Fibroblast of lung (primary cell): Measurements from ENCODE around the gene TNPO3. TPM values are rescaled to one million over a fixed set of nuclear protein-coding genes. Genes with fewer than 3 reads are reported as not detected.
A peak's percentile ranks its signal among the peaks of the same experiment; 100 is the strongest.
"Not testable (repeated sequence)": the region's sequence is repeated elsewhere in the genome, so short reads cannot be mapped to it uniquely, and the experiment has no call there.

ENCODE experiments used
- DNase-seq, 2 donors: peaks; one replicate each; pipeline versions ENCODE4 v3.0.0 to v3.0.0-alpha.2; 2010; ENCODE audit warnings: low read depth in 2 of 2
- H2AFZ ChIP-seq: 2 replicates; pipeline ENCODE4 v1.5.1; 2012; ENCODE audit warnings: low read length, control low read depth, inconsistent platforms
- H3K27ac ChIP-seq: 2 replicates; pipeline ENCODE4 v1.5.1; 2011; ENCODE audit warnings: low read length, control low read depth; ENCODE audit not compliant: insufficient read depth
- H3K27me3 ChIP-seq: 2 replicates; pipeline ENCODE4 v1.5.1; 2011; ENCODE audit warnings: mild to moderate bottlenecking, low read length; ENCODE audit not compliant: control insufficient read depth, insufficient read depth
- H3K36me3 ChIP-seq: 2 replicates; pipeline ENCODE4 v1.5.1; 2011; ENCODE audit warnings: low read length; ENCODE audit not compliant: control insufficient read depth, insufficient read depth
- H3K4me1 ChIP-seq: 2 replicates; pipeline ENCODE4 v1.5.1; 2011; ENCODE audit warnings: low read length; ENCODE audit not compliant: control insufficient read depth, insufficient read depth; ENCODE audit errors: extremely low read depth
- H3K4me2 ChIP-seq: 2 replicates; pipeline ENCODE4 v1.5.1; 2011; ENCODE audit warnings: low read length, control low read depth; ENCODE audit not compliant: insufficient read depth; ENCODE audit errors: extremely low read depth
- H3K4me3 ChIP-seq, 4 experiments: fragments of 200-600 bp in 1 of 4; sonication (generic) in 1 of 4; replicated peaks in 1 of 4; 2 replicates each; pipeline ENCODE4 v1.5.1; 2011 to 2016; ENCODE audit warnings: low read length in 4 of 4, low read depth in 3 of 4, mild to moderate bottlenecking in 3 of 4, control low read depth in 2 of 4, inconsistent platforms in 1 of 4, mixed read lengths in 1 of 4; ENCODE audit not compliant: insufficient read depth in 1 of 4; ENCODE audit errors: control extremely low read depth in 1 of 4
- H3K79me2 ChIP-seq: 2 replicates; pipeline ENCODE4 v1.5.1; 2012; ENCODE audit warnings: mild to moderate bottlenecking, low read length, inconsistent platforms; ENCODE audit not compliant: control insufficient read depth, insufficient read depth
- H3K9ac ChIP-seq: 2 replicates; pipeline ENCODE4 v1.5.1; 2011; ENCODE audit warnings: mild to moderate bottlenecking, low read length, control low read depth; ENCODE audit not compliant: insufficient read depth
- H3K9me3 ChIP-seq: 2 replicates; pipeline ENCODE4 v1.5.1; 2012; ENCODE audit warnings: low read depth, low read length; ENCODE audit not compliant: control insufficient read depth, insufficient read depth
- H4K20me1 ChIP-seq: 2 replicates; pipeline ENCODE4 v1.5.1; 2011; ENCODE audit warnings: low read length; ENCODE audit not compliant: control insufficient read depth, insufficient read depth; ENCODE audit errors: extremely low read depth
- CTCF ChIP-seq, 2 donors: IDR thresholded peaks in 1 of 2; conservative IDR thresholded peaks in 1 of 2; 1 replicate in 1 of 2; 2 replicates in 1 of 2; pipeline ENCODE4 v1.5.1; 2011 to 2012; ENCODE audit warnings: low read length in 2 of 2, control low read depth in 1 of 2, inconsistent platforms in 1 of 2, low read depth in 1 of 2, mild to moderate bottlenecking in 1 of 2
- EZH2 ChIP-seq: IDR thresholded peaks from 2 replicates; pipeline ENCODE4 v1.5.1; 2012; ENCODE audit warnings: low read length, control low read depth, mild to moderate bottlenecking; ENCODE audit errors: missing control alignments
- polyA plus RNA-seq, 2 donors: library from polyadenylated mRNA; depleted of rRNA in 1 of 2; stranded (reverse) in 1 of 2; unstranded in 1 of 2; fragments of >200 nt; gene quantifications; 2 replicates each; pipeline ENCODE4 v1.2.1, GENCODE V29; 2011 to 2012; ENCODE audit warnings: missing spikeins in 1 of 2
- total RNA-seq: library from RNA; depleted of rRNA; stranded (reverse); fragments of >200 nt; gene quantifications from 2 replicates; pipeline ENCODE4 v1.2.1, GENCODE V29; 2014

The TNPO3 gene
- total and polyA plus RNA-seq, 2 donors (not counting 1 experiment from before 2014, with no cell fraction given), result 39.1 to 73.5 TPM

- H3K9me3 ChIP-seq, result no peaks in the 10 kb centered on the region
- TF ChIP-seq EZH2 (peak; percentile 27), CTCF (conservative IDR thresholded peaks at IDR 0.05 in 1 of 2, IDR thresholded peaks at IDR 0.05 in 1 of 2; ENCODE audit: low read depth in 1 of 2, low read length in 2 of 2) (no peak)
Measured at GRCh38 chr7:128914566-128915151, 140.3 kb downstream of the TNPO3 start.

DNA sequence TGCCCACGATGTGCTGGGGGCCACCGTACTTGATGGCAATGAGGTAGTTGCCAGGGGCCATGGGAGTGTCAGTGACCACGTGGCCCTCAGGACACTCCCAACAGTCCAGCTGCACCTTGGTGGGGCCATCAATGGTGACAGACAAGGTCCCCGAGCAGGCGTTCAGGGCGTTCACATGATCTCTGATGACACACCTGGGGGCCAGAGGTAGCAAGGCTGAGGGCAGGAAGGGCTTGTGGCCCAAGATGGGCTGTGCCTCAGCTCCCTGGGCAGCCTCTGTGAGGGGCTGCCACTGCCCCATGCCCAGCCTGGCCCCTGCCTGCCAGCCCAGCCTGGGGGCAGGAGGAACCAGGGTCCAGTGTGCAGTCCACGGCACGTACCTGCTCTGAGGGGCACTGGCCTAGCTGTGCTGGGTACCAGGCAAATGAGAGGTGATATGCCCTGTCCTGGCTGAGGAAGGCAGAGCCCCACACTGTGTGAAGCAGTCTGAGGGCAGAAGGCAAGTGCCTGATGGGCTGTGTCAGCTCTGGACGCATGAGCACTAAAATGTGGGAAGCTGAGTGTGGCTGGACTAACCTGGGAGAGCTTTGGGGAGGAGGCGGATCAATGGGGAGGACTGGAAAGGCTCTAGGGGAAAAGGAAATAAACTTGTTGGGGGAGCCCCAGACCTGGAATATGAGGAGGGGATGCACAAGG is 140.9 kb downstream of the TNPO3 start:
- no peak for DNase-seq
- Histone ChIP-seq H2AFZ (no peak overlapping the region), H3K4me1 (no peaks in the 10 kb centered on the region), H3K9me3 (no peaks in the 10 kb centered on the region), H3K4me2 (no peak overlapping the region), H4K20me1 (no peaks in the 10 kb centered on the region), H3K36me3 (no peaks in the 10 kb centered on the region), H3K27me3 (peaks cover 37% of the 10 kb centered on the region), H3K4me3 (no peak overlapping the region), H3K27ac (no peak overlapping the region), H3K79me2 (no peaks in the 10 kb centered on the region), H3K9ac (no peak overlapping the region)
- TF ChIP-seq EZH2, result no peak
- no peak for TF ChIP-seq CTCF (conservative IDR thresholded peaks at IDR 0.05 in 1 of 2, IDR thresholded peaks at IDR 0.05 in 1 of 2; ENCODE audit: low read depth in 1 of 2, low read length in 2 of 2)

More at GRCh38 chr7:128914566-128915151, 140.3 kb downstream of the TNPO3 start:
- Histone ChIP-seq H4K20me1 (no peaks in the 10 kb centered on the region), H3K4me2 (no peak overlapping the region), H3K4me1 (no peaks in the 10 kb centered on the region), H3K4me3 (no peak overlapping the region), H3K79me2 (no peaks in the 10 kb centered on the region), H3K27ac (no peak overlapping the region), H3K9ac (no peak overlapping the region), H3K27me3 (peaks cover 35% of the 10 kb centered on the region), H3K36me3 (no peaks in the 10 kb centered on the region), H2AFZ (no peak overlapping the region)
- no peak for DNase-seq

DNA sequence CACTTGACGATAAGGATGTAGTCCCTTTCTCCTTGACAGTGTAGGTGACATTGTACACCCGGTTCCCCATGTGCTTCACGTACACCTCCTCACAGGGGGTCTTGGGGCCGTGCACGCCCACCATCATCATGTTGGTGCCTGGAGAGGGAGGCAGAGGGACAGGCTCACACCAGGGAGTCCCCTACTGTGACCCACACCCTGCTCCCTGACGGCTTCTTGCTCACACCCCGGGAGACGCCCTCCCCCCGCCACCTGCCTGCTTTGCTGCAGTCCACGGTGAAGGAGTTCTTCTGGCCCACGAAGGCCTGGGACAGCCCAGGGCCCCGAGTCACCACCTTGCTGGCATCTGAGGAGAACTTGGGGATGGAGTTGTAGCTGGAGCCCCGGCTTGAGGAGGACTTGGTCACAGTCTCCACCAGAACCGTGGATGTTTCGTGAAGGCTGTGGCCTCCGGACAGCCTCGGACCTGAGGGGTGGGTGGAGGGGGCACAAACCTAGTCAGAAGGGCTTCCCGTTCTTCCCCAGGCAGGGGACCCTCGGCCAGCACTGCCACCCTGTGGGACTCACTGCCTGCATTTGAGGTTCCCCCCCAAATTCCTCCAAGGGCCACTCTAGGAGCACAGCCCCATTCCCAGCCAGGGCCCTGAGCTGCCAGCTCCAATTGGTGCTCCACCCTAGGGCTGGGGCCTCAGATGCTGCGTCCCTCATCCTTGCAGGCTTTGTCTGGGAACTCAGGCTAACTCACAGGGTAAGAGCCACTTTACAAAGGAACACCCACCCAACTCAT is 142.0 kb downstream of the TNPO3 start:
- H3K27ac ChIP-seq, H3K4me1 ChIP-seq, H3K4me3 ChIP-seq, DNase-seq, H4K20me1 ChIP-seq, H2AFZ ChIP-seq, H3K9ac ChIP-seq, H3K36me3 ChIP-seq, H3K4me2 ChIP-seq, H3K79me2 ChIP-seq, H3K9me3 ChIP-seq: not testable (repeated sequence)
- H3K27me3 ChIP-seq, result peaks cover 37% of the 10 kb centered on the region
